HepG2 (cell line): ENCODE results near the gene TAF7. TPM values are rescaled to one million over a fixed set of nuclear protein-coding genes. Genes with fewer than 3 reads are reported as not detected.

Experiments
- AGO1 ChIP-seq: fragments of 200-400 bp; formaldehyde crosslinking; IDR thresholded peaks from 2 replicates; pipeline ENCODE4 v1.6.1; 2017; ENCODE audit warnings: mild to moderate bottlenecking, low read depth, low read length, moderate library complexity; ENCODE audit not compliant: poor library complexity, severe bottlenecking
- CREM ChIP-seq, 2 experiments: sonication (generic) in 1 of 2; formaldehyde crosslinking in 1 of 2; IDR thresholded peaks; 2 replicates each; pipeline versions ENCODE4 v1.4.0 to v1.6.1; 2016 to 2020; ENCODE audit warnings: antibody characterized with exemption in 1 of 2, mild to moderate bottlenecking in 1 of 2, missing genetic modification reagents in 1 of 2
- FOXC1 ChIP-seq: sonication (generic); formaldehyde crosslinking; IDR thresholded peaks from 2 replicates; pipeline ENCODE4 v1.8.0; 2022; ENCODE audit warnings: mild to moderate bottlenecking, missing genetic modification reagents, borderline replicate concordance
- HDAC2 ChIP-seq: sonication (generic); formaldehyde crosslinking; IDR thresholded peaks from 2 replicates; pipeline ENCODE4 v1.4.0; 2020; ENCODE audit warnings: missing genetic modification reagents
- HNRNPLL ChIP-seq: fragments of 200-400 bp; formaldehyde crosslinking; IDR thresholded peaks from 2 replicates; pipeline ENCODE4 v1.6.1; 2017; ENCODE audit warnings: mild to moderate bottlenecking, low read depth, low read length; ENCODE audit not compliant: poor library complexity, severe bottlenecking
- MAFK ChIP-seq, 2 experiments: IDR thresholded peaks in 1 of 2; conservative IDR thresholded peaks in 1 of 2; 2 replicates each; pipeline ENCODE4 v1.6.1; 2011; ENCODE audit warnings: improper control_type of control experiment in 2 of 2, low read length in 2 of 2
- MZF1 ChIP-seq: sonication (generic); formaldehyde crosslinking; IDR thresholded peaks from 2 replicates; pipeline ENCODE4 v1.8.1; 2023; ENCODE audit warnings: mild to moderate bottlenecking, missing genetic modification reagents, borderline replicate concordance
- SP4 ChIP-seq: sonication (generic); formaldehyde crosslinking; IDR thresholded peaks from 2 replicates; pipeline ENCODE4 v1.8.1; 2023; ENCODE audit warnings: mild to moderate bottlenecking, missing genetic modification reagents
- ZNF331 ChIP-seq: sonication (generic); formaldehyde crosslinking; IDR thresholded peaks from 2 replicates; pipeline ENCODE4 v1.4.0; 2020; ENCODE audit warnings: missing genetic modification reagents
- ZNF841 ChIP-seq: sonication (generic); formaldehyde crosslinking; IDR thresholded peaks from 2 replicates; pipeline ENCODE4 v1.8.1; 2023; ENCODE audit warnings: missing genetic modification reagents, borderline replicate concordance
- polyA plus RNA-seq, 8 experiments: library from polyadenylated mRNA; depleted of rRNA in 3 of 8; stranded (reverse) in 7 of 8; unstranded in 1 of 8; fragments of >200 nt; fragmentation: Illumina TruSeq in 4 of 8; extraction: Trizol in 4 of 8; gene quantifications; 2 replicates each; pipeline versions ENCODE4 v1.2.1 to v1.2.3, GENCODE V29; 2011 to 2016; ENCODE audit warnings: low read depth in 4 of 8, missing spikeins in 1 of 8, mixed read lengths in 1 of 8; ENCODE audit not compliant: insufficient read depth in 1 of 8
- total RNA-seq, 5 experiments: library from RNA; depleted of rRNA; stranded (reverse); fragments of >200 nt; fragmentation: Illumina TruSeq; extraction: Trizol; gene quantifications; 2 replicates each; pipeline ENCODE4 v1.2.3, GENCODE V29; 2016; ENCODE audit warnings: low read depth in 1 of 5
- TF ChIP-seq, protein P1 (sequence below), 2 experiments: sonication (generic) in 1 of 2; formaldehyde crosslinking in 1 of 2; IDR thresholded peaks; 2 replicates each; pipeline versions ENCODE4 v1.6.1 to v1.9.0; 2014 to 2022; ENCODE audit warnings: antibody characterized with exemption in 1 of 2, borderline replicate concordance in 1 of 2, inconsistent platforms in 1 of 2, low read depth in 1 of 2, missing genetic modification reagents in 1 of 2
- TF ChIP-seq, protein P2 (sequence below): sonication (generic); formaldehyde crosslinking; IDR thresholded peaks from 2 replicates; pipeline ENCODE4 v1.4.0; 2020; ENCODE audit warnings: missing genetic modification reagents
- TF ChIP-seq, protein P3 (sequence below): IDR thresholded peaks from 2 replicates; pipeline ENCODE4 v1.6.1; 2016; ENCODE audit warnings: missing compliant biosample characterization, missing genetic modification reagents, borderline replicate concordance
- TF ChIP-seq, protein P4 (sequence below): sonication (generic); formaldehyde crosslinking; IDR thresholded peaks from 2 replicates; pipeline ENCODE4 v1.4.0; 2020; ENCODE audit warnings: missing genetic modification reagents

TAF7 gene
- total and polyA plus RNA-seq, 2 of the 13 experiments (the other 11 are each of a cell fraction or from before 2014, with no cell fraction given): 41.6 to 61.5 TPM

DNA sequence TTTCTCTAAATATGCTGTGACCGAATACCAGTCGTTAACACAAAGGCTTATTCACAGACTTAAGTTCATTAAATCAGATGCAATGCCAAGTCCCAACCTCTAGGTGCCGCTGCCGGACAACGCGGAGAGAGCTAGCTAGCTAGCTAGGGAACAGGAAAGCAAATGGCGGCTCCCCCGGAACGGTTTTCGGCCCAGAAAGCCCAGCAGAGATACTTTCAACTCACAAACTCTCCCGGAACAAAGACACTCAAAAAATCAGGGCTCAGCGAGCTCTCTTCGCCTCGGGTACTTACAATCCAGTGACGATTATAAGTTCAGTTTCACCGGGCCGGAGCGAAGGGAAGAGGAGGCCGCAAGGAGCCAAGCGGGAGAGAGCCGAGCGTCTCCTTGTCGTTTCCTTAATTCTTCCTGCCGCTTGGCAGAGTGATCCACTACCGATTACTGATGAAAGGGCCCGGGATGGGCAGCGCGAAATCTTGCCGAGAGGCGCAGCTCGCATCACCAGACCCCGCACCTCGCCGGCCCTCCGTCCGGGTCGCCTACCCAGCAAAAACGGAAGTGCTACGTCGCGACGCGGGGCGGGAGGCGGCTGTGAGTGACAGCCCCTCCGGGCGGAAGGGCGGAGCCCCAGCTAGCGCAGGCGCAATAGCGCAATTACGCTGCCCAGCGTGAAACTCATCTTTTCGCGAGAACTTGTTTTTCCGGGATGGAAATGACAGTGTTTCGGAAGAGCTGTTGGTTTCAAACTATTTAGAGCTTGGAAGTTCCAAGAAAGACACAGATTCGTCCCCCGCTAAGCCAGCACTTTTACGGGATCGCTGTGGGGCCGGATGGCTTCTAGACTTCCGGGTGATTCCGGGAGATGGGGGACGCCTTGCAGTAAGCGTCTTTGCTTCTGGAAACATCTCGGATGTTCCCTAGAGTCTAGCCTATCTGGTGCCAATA lies at the start of gene TAF7 (continued):
- TF ChIP-seq, protein P1, sequence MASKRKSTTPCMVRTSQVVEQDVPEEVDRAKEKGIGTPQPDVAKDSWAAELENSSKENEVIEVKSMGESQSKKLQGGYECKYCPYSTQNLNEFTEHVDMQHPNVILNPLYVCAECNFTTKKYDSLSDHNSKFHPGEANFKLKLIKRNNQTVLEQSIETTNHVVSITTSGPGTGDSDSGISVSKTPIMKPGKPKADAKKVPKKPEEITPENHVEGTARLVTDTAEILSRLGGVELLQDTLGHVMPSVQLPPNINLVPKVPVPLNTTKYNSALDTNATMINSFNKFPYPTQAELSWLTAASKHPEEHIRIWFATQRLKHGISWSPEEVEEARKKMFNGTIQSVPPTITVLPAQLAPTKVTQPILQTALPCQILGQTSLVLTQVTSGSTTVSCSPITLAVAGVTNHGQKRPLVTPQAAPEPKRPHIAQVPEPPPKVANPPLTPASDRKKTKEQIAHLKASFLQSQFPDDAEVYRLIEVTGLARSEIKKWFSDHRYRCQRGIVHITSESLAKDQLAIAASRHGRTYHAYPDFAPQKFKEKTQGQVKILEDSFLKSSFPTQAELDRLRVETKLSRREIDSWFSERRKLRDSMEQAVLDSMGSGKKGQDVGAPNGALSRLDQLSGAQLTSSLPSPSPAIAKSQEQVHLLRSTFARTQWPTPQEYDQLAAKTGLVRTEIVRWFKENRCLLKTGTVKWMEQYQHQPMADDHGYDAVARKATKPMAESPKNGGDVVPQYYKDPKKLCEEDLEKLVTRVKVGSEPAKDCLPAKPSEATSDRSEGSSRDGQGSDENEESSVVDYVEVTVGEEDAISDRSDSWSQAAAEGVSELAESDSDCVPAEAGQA (IDR thresholded peaks at IDR 0.05; ENCODE audit: low read depth): no peak; the same call in 1 of the 2 replicates
- TF ChIP-seq, protein P1 (CRISPR knock-in tag; IDR thresholded peaks at IDR 0.05; ENCODE audit: borderline replicate concordance): peak; percentile 51; the same call in 1 of the 2 replicates
- peak; percentile 75 for TF ChIP-seq CREM (IDR thresholded peaks at IDR 0.05)
- TF ChIP-seq CREM (CRISPR knock-in tag; IDR thresholded peaks at IDR 0.05): no peak
- no peak for TF ChIP-seq HDAC2 (CRISPR knock-in tag)
- peak in 1 of 2 experiments; percentile 38; a peak in 2 of 4 replicates for TF ChIP-seq MAFK (conservative IDR thresholded peaks at IDR 0.05 in 1 of 2, IDR thresholded peaks at IDR 0.05 in 1 of 2; ENCODE audit: low read length in 2 of 2)
- TF ChIP-seq FOXC1 (CRISPR knock-in tag): peak; percentile 79; the same call in 1 of the 2 replicates
- 0 out of 2 replicates have a peak, but pooled peaks have one; percentile 70 for TF ChIP-seq ZNF841 (CRISPR knock-in tag)
- no peak for TF ChIP-seq MZF1 (CRISPR knock-in tag)
- TF ChIP-seq HNRNPLL: peak; percentile 51
- TF ChIP-seq SP4: peak; percentile 79; the same call in 1 of the 2 replicates
- peak; percentile 71 for TF ChIP-seq ZNF331 (CRISPR knock-in tag)
- TF ChIP-seq AGO1: peak; percentile 65
- TF ChIP-seq, protein P2, sequence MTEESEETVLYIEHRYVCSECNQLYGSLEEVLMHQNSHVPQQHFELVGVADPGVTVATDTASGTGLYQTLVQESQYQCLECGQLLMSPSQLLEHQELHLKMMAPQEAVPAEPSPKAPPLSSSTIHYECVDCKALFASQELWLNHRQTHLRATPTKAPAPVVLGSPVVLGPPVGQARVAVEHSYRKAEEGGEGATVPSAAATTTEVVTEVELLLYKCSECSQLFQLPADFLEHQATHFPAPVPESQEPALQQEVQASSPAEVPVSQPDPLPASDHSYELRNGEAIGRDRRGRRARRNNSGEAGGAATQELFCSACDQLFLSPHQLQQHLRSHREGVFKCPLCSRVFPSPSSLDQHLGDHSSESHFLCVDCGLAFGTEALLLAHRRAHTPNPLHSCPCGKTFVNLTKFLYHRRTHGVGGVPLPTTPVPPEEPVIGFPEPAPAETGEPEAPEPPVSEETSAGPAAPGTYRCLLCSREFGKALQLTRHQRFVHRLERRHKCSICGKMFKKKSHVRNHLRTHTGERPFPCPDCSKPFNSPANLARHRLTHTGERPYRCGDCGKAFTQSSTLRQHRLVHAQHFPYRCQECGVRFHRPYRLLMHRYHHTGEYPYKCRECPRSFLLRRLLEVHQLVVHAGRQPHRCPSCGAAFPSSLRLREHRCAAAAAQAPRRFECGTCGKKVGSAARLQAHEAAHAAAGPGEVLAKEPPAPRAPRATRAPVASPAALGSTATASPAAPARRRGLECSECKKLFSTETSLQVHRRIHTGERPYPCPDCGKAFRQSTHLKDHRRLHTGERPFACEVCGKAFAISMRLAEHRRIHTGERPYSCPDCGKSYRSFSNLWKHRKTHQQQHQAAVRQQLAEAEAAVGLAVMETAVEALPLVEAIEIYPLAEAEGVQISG (CRISPR knock-in tag): peak; percentile 91
- TF ChIP-seq, protein P3, sequence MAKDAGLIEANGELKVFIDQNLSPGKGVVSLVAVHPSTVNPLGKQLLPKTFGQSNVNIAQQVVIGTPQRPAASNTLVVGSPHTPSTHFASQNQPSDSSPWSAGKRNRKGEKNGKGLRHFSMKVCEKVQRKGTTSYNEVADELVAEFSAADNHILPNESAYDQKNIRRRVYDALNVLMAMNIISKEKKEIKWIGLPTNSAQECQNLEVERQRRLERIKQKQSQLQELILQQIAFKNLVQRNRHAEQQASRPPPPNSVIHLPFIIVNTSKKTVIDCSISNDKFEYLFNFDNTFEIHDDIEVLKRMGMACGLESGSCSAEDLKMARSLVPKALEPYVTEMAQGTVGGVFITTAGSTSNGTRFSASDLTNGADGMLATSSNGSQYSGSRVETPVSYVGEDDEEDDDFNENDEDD: peak; percentile 67; the same call in 1 of the 2 replicates
- TF ChIP-seq, protein P4, sequence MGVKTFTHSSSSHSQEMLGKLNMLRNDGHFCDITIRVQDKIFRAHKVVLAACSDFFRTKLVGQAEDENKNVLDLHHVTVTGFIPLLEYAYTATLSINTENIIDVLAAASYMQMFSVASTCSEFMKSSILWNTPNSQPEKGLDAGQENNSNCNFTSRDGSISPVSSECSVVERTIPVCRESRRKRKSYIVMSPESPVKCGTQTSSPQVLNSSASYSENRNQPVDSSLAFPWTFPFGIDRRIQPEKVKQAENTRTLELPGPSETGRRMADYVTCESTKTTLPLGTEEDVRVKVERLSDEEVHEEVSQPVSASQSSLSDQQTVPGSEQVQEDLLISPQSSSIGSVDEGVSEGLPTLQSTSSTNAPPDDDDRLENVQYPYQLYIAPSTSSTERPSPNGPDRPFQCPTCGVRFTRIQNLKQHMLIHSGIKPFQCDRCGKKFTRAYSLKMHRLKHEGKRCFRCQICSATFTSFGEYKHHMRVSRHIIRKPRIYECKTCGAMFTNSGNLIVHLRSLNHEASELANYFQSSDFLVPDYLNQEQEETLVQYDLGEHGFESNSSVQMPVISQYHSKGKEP (CRISPR knock-in tag): 0 out of 2 replicates have a peak, but pooled peaks have one; percentile 8
